Pons (tissue), 1 donor: ENCODE measurements around the gene CAPN5.

Experiments
- DNase-seq: peaks from one replicate; pipeline ENCODE4 v3.0.0-alpha.2; 2016; ENCODE audit warnings: low spot score

Gene CAPN5

DNA sequence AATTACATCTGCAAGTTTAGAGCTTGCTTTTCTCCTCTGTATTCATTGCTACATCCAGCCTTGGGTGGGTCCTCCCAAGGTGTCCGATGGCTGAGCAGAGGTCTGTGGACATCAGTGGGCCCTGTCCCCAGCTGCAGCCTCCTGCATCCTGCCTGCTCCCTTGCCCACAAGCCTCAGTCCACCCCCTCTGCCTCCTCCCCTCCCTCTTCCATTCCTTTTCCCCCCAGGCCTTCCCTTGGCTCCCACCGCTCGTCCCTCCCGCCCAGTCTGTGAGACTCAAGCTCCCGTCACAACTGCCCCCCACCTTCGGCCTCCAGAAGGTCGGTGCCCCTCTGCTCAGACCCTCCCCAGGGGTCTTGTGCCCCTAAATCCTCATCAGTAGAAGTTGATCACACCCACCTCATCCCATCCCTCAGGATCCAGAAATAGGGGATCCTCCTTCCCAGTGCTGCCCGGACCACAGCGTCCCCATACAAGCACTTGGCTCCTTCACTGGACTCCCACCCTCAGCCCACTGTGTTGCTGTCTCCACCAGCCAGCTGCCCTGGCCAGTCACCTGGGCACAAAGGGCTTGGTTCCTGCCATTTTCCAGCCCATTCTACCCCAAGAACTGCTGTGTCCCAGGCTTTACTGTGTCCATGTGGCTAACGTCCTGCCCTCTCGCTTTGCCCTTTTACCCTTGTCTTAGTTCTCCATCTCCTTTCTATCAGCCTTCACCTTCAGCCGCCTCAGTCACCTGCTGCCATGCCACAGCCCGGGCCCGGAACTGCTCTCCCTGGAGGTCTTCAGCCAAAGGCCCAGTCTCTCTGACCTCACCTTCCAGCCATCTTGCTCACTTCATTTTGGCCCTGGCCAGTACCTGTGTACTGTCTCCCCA is 33.6 kb downstream of the CAPN5 start:
- DNase-seq, result no peak

DNA sequence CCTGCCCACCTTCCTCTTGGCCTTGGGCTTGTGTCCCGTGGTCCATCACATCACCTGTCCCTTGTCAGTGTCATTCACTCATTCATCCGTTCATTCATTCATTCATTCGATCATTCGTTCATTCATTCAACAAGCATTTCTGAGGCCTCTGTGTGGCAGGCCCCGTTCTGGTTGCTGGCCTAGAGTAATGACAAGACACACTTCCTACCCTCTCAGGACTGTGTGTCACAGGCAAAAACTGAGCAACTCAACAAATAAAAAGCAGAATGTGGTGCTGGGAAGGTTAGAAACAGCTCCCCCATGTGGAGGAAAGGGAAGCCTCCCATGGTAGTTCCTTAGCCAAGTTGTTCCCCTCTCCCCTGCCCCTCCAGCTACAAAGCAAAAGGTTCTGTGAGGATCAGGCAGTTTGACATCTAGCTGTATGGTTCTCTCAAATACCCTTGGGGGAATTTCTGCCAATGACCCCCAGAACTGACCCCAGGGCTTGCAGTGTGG is 34.3 kb downstream of the CAPN5 start:
- DNase-seq, result no peak

DNA sequence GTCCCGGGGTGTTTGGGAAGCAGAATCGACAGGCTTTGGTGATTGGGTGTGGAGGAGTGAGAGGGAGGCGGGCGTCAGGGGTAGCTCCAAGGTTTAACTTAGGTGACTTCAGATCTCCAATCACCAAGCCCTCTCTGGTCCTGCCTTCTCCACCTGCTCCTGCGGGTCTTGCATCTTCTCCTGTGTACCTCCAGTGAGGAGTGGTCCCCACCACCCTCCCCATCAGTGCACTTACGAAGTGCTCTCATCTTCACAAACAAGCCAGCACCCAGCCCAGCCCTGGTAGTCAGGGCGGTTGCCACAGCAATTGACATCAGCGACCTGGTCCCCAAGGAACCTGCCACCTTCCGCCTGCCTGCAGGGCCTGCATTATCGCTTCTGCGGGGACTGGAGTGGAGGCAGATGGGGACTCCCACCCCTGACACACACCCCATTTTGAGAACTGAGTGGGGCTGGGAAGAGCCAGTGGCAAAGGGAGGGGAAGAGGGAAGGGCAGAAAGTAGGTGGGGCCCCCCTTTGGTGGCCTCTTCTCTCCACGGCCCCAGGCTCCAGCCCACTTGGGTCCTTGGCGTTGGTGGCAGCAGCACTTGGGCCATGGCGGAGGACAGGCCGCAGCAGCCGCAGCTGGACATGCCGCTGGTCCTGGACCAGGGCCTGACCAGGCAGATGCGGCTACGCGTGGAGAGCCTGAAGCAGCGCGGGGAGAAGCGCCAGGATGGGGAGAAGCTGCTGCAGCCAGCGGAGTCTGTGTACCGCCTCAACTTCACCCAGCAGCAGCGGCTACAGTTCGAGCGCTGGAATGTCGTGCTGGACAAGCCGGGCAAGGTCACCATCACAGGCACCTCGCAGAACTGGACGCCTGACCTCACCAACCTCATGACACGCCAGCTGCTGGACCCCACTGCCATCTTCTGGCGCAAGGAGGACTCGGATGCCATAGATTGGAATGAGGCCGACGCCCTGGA is 35.8 kb downstream of the CAPN5 start, which contains the start of gene OMP:
OMP (plus strand) TSS at position 595 of the 965 bp plus-strand sequence; CDS start at position 595, 0 bp downstream.
- no peak for DNase-seq

DNA sequence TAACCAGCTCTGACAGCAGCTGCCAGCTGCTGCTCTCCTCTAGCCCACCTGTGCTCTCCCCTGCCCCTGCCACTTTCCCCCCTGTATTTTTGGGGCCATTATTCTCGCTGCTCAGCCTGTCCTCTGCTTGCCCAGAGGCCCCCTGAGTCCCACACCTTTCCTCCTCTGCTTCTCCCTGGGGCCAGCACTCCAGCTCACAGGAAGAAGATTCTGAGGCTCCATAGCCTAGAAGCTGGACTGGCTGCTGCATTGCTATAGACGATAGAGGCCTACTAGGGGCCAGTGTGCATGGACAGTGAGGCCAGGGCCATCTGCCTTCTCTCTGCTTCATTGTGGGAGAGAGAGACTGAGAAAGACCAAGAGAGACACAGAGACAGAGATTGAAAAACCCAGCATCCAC is 36.5 kb downstream of the CAPN5 start:
- no peak for DNase-seq

DNA sequence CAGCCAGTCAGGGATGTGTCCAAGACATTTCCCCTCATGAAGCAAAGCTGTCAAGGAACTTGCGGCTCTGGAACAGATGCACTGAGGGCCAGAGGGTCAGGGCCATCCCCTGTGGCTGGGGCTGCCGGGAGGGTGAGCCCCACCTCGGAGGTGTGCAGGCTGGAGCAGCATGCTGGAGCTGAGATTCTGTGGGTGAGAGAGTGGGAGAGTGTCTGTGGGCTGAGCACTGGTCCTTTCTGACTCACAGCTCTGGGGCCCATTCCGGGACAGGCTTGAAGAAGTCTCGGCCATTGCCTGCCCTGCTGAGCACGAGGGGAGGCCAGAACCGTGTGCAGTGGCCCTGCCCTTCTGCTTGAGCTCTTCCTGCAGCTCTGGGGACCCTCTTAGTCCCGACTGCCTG is 38.0 kb downstream of the CAPN5 start:
- no peak for DNase-seq

DNA sequence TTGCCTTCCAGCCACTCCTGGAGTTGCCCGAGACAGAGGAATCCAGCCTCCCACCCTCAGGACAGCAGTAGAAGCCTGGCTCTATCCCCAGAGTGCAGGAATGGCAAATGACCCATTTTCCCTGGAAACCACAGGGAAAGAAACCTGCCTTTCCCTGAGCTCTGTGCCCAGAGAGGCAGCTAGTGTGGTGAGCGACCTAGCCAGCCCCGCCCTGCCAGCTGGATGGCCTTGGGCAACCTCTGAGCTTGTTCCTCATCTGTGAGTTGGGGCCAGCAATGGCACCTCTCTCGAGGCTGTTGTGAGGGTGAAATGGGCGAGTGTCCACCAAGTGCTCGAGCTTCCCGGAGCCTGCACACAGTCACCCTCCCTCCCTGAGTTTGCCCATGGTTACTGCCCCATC is 39.5 kb downstream of the CAPN5 start:
- peak; percentile 44 for DNase-seq

DNA sequence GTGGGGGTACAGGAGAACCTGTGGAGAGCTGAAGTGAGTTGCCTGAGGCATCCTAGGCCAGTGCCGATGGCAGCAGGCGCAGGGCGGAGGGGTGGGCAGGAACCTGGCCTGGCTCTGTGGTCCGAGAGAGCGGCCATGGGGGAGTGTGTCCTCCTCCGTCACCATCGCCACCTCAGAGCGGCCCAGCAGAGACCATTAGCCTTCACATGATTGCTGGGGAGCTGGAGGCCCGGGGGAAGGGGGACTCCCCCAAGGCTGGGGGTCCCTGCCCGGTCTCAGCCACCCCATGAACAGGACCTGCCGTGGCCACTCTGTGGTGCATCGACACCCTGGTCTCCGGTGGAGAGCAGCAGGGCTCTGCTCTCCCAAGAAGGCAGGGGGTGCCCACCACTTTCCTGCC is 40.0 kb downstream of the CAPN5 start:
- no peak for DNase-seq

DNA sequence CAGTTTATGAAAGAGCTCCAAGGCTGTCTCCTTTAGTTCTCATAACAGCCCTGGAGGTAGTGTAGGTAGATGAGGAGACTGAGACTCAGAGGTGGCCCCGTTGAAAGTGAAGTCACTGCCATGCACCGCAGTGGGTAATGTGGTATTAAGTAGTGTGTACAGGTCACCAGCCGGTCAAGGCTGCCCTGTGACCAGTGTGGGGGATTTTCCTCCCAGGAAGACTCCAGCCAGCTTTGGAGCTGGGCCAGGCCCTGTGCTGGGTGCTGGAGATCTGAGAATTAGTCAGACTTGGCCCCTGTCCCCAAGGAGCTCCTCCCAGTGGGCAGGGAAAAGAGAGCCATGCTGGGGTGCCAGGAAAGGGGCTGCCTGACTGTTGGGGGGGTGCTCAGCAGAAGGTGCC is 41.2 kb downstream of the CAPN5 start:
- no peak for DNase-seq

DNA sequence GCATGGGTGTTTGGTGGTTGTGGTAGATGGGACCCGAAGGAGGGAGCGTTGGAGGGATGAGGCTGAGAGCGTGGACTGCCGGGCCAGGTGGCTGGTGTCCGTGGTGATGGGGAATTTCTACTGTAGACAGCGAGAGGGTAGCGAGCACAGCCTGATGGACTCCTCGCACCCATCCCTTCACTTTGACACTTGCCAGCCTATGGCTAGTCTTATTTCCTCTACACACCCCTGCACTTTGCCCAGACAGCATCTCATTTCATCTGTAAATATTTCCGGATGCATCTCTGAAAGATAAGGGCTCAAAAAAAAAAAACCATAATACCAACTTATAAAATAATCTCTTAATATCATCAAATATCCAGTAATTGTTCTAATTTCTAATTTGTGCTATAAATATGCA is 41.7 kb downstream of the CAPN5 start:
- DNase-seq, result no peak

DNA sequence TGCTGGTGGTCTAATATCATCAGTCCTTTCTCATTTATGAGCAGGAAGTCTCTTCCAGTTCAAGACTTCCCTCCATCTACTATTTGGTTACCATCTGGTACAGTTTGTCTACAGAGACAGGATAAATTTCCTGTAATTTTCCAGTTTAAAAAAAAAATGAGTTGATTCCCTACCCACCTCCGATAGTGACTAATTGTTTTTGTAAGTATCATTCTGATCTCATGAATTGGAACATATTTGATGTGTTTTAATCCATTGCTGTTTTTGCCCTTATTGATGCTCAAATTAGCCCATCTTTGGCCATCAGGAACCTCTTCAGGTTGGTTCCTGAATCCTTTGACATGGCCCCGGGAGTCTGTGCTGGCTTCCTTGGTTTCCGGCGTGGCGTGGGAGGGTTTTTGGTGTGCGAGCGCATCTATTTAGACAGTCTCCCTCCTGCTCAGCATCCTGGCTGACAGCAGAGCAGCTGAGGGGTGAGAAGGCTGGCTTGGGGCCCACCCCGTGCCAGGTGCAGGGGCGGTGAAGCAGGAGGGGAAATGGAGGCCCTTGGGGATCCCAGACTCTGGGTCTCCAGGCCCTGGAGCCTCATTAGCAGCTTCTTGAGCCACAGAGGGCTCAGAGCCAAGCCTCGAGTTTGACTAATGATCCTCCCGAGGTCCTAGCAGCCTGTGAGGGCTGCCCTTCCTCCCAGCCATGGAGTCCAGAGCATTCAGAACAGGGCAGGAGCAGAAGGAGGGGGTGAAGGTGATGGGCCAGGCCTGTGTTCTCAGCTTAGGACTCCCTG is 42.7 kb downstream of the CAPN5 start:
- no peak for DNase-seq

DNA sequence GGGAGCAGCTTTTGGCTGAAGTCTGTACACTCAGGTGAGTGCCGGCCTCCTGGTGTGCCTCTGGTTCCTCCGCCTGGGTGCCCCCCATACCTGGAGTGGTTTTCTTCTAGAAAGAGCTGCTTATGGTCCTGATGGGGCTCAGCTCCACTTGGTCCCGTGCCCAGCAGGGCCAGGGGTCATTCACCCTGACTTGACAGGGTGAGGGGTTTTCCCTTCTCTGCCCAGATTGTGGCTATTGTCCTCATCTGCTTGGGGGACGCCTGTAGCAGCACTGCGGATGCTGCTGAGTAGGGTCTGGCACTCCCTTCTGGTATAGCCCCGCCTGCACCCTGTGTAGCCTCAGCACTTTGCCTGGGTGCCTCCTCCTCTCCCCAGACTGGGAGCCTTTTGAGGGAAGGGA is 44.1 kb downstream of the CAPN5 start:
- DNase-seq, result no peak

DNA sequence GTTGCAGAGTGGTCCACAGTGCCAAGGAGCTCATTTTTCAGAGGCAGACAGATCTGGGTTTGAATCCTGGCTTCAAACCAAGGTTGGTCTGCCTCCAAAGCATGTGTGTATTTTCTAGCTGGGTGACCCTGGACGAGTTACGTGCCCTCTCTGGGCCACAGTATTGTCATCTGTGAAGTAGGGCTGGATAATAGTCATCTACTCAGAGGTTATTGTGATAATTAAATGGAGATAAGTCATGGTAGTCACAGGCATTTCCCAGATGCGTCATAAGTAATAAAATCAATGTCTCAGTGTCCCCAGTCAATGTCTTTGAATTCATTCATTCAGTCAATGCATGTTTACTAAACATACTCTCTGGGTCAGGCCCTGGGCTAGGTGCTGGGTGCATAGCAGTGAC is 44.5 kb downstream of the CAPN5 start:
- DNase-seq, result no peak

DNA sequence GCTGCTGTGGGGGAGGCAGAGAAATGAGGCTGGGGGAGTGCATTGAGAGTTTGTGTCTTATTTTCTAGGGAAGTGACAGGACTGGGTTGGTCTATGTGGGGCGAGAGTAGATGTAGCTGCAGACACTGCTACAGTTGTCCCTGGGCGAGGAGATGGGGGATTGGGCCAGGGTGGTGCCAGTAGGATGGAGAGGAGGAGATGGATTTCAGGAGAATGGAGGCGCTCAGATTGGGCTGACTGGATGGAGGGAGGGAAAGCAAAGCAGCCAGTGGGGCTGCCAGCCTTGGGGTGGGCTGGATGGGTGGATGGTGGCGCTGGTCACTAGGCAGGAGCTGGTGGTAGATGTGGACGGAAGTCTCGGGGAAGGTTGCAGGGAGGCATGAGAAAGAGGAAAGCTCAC is 45.2 kb downstream of the CAPN5 start:
- DNase-seq, result no peak

DNA sequence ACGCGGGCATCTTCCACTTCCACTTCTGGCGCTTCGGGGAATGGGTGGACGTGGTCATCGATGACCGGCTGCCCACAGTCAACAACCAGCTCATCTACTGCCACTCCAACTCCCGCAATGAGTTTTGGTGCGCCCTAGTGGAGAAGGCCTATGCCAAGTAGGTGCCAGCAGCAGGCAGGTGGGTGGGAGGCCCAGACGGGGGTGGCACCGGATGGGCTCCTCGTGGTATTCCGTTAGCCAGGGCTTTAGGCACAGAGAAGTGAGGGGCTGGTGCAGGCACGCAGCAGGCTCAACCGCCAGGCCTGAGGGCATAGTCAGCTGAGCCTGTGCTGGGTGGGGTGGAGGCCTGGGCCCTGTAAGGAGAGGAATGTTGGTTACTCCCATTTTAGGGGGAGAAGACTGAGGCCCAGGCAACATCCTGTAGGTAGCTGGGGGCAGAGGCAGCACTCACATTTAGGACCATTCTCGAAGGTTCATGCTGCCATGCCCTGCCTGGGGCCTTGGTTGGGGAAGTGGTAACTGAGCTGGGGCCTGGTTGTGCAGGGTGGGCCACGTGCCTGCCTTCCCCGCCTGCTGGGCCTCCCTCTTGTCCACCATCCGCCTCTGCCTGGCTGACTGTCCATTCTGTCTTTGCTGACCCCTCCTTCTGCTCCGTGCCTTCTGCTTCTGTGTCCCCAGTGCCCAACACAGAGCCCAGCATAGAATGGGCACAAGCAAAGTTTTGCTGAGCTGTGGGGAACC is 46.0 kb downstream of the CAPN5 start:
- DNase-seq, result no peak

DNA sequence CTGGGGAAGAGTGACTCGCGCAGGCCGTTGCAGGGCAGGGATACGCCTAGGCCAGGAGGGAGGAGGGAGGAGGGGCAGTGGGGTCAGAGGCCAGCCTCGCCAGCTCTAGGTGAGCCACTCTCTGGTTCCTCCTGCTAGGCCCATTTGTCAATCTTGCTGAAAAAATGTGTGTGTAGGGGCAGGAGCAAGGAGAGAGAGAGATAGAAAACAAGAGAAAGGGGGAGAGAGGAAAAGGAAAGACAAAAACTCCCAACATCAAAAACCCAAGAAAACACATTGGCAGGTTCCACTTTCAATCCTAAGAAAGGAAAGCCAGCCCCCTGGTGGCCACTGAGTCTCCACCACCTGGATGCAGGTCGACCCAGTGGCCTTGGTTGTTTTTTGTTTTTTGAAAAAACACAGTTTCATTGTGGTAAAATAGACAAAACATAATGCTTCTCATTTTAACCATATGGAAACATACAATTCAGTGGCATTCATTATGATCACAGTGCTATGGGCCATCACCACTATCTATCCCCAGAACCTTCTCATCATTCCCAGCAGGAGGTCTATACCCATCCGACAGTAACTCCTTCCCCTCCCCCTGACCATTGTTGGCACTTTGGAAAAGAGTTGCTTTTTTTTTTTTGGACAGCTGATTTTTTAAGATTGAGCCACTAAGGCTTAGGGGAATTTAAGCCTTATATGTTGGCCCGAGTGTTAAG is 46.8 kb downstream of the CAPN5 start:
- DNase-seq, result no peak

DNA sequence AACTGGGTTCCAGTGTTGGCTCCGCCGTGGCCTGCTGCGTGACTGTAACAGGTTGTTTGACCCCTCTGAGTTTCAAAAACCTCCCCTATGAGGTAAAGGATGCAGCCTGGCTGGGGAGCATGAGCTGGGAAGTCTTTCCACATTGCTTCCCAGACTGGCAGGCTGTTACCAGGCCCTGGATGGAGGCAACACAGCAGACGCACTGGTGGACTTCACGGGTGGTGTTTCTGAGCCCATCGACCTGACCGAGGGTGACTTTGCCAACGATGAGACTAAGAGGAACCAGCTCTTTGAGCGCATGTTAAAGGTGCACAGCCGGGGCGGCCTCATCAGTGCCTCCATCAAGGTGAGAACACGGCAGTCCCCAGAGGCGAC is 47.3 kb downstream of the CAPN5 start:
- no peak for DNase-seq

DNA sequence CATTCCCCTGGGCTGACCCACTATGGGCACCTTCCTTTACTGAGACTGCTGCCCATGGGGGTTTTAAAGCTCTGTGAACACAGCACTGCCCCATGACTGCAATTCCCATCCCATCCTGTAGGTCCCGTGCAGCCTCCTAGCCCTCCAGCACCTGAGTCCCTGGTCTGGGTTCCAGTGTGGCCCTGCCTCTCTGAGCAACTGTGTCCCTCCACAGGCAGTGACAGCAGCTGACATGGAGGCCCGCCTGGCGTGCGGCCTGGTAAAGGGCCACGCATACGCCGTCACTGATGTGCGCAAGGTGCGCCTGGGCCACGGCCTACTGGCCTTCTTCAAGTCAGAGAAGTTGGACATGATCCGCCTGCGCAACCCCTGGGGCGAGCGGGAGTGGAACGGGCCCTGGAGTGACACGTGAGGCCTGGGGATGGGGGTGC is 48.4 kb downstream of the CAPN5 start:
- DNase-seq, result no peak

DNA sequence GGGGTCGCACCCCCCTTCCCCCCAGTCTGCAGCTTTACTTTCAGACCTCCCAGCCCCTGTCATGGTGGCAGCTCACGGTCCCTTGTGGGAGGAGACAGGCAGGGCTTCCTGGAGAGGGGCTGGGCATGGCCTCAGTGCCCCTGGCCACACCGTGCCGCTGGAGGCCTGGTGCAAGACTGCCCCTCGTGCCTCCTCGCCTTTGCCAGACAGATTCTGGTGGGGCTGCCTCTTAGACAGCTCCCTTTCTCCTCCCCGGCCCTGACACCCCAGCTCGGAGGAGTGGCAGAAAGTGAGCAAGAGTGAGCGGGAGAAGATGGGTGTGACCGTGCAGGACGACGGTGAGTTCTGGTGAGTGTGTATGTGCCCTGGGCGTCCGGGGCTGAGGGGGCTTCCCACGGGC is 49.2 kb downstream of the CAPN5 start:
- no peak for DNase-seq

DNA sequence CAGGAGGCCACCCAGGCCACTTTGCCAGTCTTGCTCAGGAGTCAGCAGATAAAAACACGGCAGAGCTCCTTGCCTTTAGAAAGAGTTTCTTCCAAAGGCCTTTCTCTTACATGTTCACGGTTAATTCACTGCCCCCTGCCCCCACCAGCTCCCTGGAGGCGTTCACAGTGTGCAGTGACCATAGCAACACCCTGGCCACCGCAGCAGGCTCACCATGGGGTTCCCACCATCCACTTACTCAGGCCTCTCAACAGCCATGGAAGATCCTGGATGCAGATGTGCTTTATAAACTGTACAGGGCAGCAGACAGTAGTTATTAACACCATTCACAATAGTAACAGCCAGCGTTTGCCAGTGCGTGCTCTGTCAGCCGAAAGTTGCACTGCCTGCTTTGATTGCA is 50.7 kb downstream of the CAPN5 start:
- DNase-seq, result no peak

DNA sequence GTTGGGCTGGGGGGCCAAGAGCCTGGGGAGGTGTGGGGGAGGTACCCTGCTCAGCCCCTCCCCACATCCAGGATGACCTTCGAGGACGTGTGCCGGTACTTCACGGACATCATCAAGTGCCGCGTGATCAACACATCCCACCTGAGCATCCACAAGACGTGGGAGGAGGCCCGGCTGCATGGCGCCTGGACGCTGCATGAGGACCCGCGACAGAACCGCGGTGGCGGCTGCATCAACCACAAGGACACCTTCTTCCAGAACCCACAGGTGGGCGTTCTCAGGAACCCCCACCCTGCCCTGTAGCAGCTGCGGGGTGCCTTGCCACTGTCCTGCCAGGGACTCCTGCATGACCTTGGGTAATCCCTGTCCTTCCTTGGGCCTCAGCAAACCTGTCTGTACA is 51.3 kb downstream of the CAPN5 start:
- DNase-seq, result no peak

DNA sequence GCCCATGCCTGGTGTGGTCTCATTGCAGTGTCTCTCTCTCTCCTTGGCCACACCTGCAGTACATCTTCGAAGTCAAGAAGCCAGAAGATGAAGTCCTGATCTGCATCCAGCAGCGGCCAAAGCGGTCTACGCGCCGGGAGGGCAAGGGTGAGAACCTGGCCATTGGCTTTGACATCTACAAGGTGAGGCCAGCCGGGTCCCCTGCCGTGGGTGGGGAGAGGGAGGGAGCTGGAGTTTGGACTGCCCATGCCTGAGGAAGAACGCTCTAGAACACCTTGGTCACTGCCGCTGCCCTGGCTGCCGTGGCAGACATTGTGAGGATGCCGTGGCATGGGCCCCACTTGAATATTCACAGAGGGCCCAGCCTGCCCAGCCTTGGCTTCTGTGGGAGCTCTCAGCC is 52.2 kb downstream of the CAPN5 start:
- DNase-seq, result no peak
